Tibial nerve (tissue), 4 donors: Measurements from ENCODE around the gene RAB40C.

Experiments
- EP300 ChIP-seq, 2 donors: sonication (generic); formaldehyde crosslinking; IDR thresholded peaks; one replicate each; pipeline ENCODE4 v1.6.1; 2017; ENCODE audit warnings: antibody characterized with exemption in 2 of 2, mild to moderate bottlenecking in 1 of 2
- POLR2A ChIP-seq, 2 donors: fragments of 450-650 bp; IDR thresholded peaks; one replicate each; pipeline ENCODE4 v1.6.1; 2017; ENCODE audit warnings: antibody characterized with exemption in 2 of 2, mild to moderate bottlenecking in 2 of 2, moderate library complexity in 2 of 2
- TF ChIP-seq, protein P1 (sequence below), 5 experiments: fragments of 200-600 bp in 3 of 5; fragments of 450-650 bp in 2 of 5; sonication (generic) in 3 of 5; IDR thresholded peaks; one replicate each; pipeline ENCODE4 v1.5.1; 2016 to 2019; ENCODE audit warnings: antibody characterized with exemption in 5 of 5, mild to moderate bottlenecking in 3 of 5, moderate library complexity in 2 of 5

DNA sequence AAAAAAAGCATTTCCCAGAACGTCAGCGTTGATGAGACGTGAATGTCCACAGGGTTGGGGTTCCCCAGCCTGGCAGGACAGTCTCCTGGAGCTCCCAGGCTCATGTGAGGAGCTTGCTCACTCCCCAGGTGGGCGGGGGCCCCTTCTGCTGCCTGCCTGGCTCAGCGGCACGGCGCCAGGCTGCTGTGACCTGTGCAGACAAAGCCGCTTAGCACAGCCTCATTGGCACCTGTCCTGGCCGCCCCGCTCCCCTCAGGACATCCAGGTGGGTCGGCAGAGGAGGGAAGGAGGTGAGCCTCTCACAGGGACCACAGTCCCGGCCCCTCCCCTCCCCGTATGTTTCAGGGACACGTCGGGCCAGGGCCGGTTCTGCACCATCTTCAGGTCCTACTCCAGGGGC, 28.0 kb downstream of the RAB40C start:
- TF ChIP-seq, protein P1, sequence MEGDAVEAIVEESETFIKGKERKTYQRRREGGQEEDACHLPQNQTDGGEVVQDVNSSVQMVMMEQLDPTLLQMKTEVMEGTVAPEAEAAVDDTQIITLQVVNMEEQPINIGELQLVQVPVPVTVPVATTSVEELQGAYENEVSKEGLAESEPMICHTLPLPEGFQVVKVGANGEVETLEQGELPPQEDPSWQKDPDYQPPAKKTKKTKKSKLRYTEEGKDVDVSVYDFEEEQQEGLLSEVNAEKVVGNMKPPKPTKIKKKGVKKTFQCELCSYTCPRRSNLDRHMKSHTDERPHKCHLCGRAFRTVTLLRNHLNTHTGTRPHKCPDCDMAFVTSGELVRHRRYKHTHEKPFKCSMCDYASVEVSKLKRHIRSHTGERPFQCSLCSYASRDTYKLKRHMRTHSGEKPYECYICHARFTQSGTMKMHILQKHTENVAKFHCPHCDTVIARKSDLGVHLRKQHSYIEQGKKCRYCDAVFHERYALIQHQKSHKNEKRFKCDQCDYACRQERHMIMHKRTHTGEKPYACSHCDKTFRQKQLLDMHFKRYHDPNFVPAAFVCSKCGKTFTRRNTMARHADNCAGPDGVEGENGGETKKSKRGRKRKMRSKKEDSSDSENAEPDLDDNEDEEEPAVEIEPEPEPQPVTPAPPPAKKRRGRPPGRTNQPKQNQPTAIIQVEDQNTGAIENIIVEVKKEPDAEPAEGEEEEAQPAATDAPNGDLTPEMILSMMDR (IDR thresholded peaks at IDR 0.05) = no peak
- TF ChIP-seq POLR2A (IDR thresholded peaks at IDR 0.05) = no peak
- no peak for TF ChIP-seq EP300 (IDR thresholded peaks at IDR 0.05)
